Fibroblast of the aortic adventitia (primary cell): ENCODE data around the gene FRMD4B. TPM values are rescaled to one million over a fixed set of nuclear protein-coding genes. Genes with fewer than 3 reads are reported as not detected.
"Not testable (repeated sequence)": the region's sequence is repeated elsewhere in the genome, so short reads cannot be mapped to it uniquely, and the experiment has no call there.

Experiments
- DNase-seq: peaks from one replicate; pipeline ENCODE4 v3.0.0-alpha.2; 2010; ENCODE audit warnings: low read depth
- H3K4me3 ChIP-seq: 2 replicates; pipeline ENCODE4 v1.5.1; 2011; ENCODE audit warnings: low read depth, mild to moderate bottlenecking, control low read depth, low read length, moderate library complexity
- total RNA-seq: library from RNA; depleted of rRNA; stranded (reverse); fragments of >200 nt; gene quantifications from 2 replicates; pipeline ENCODE4 v1.2.3, GENCODE V29; 2012; ENCODE audit warnings: low replicate concordance
- TF ChIP-seq, protein P1 (sequence below): IDR thresholded peaks from 2 replicates; pipeline ENCODE4 v1.5.1; 2011; ENCODE audit warnings: mild to moderate bottlenecking, low read length, control low read depth, inconsistent platforms; ENCODE audit not compliant: insufficient read depth

FRMD4B gene
- total RNA-seq, 1 donor, result 0.81 TPM

DNA sequence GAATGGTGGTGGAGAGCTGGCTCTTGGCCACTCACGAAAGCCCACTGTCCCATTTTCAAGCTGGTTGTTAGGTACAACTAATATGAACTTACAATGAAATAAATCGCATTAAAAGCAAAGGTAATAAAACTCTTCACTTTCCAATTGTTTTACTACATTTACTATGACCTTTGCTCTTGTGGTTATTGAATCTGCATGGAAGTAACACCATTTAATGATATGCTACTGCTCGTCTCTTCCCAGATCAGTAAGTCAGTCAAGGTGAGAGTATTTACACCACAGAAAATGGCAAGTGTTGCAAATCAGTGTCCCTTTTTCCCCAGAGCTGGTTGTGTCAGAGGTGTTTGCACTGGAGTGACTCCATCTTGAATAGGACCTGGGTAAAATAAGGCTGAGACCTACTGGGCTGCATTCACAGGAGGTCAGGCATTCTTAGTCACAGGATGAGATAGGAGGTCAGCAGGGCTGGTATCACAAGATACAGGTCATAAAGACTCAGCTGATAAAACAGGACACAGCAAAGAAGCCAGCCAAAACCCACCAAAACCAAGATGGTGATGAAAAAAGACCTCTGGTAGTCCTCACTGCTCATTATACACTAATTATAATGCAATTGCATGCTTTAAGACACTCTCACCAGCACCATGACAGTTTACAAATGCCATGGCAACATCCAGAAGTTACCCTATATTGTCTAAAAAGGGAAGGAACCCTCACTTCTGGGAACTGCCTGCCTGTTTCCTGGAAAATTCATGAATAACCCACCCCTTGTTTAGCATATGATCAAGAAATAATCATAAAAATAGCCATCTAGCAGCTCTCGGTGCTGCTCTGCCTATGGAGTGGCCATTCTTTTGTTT, 57.6 kb downstream of the FRMD4B start:
- no peak overlapping the region for H3K4me3 ChIP-seq
- TF ChIP-seq, protein P1, sequence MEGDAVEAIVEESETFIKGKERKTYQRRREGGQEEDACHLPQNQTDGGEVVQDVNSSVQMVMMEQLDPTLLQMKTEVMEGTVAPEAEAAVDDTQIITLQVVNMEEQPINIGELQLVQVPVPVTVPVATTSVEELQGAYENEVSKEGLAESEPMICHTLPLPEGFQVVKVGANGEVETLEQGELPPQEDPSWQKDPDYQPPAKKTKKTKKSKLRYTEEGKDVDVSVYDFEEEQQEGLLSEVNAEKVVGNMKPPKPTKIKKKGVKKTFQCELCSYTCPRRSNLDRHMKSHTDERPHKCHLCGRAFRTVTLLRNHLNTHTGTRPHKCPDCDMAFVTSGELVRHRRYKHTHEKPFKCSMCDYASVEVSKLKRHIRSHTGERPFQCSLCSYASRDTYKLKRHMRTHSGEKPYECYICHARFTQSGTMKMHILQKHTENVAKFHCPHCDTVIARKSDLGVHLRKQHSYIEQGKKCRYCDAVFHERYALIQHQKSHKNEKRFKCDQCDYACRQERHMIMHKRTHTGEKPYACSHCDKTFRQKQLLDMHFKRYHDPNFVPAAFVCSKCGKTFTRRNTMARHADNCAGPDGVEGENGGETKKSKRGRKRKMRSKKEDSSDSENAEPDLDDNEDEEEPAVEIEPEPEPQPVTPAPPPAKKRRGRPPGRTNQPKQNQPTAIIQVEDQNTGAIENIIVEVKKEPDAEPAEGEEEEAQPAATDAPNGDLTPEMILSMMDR, result no peak

DNA sequence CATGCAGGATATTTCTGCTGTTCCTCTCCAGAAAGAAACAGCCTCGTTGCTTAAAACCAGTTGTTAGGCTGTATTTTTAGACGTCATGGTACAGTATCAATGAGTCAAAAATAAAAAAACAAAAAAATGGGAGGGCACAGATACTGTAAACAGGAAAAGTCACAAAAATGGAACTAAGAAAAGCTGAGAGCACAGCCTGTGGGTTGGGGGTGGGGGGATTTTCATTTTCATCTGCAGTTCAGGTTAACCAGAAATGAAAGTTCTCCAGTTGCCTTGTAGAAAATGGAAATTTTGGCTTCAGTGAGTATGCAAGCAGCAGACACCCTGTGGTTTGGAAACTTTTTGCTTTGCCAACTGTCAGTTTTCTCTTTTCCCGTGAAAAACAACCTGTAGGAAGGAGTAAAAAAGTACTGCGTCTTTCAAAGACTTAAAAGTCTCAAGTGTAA, 59.0 kb downstream of the FRMD4B start:
- TF ChIP-seq, protein P1, result no peak
- H3K4me3 ChIP-seq, result no peak overlapping the region
- no peak for DNase-seq

More for the DNA sequence above, 57.6 kb downstream of the FRMD4B start:
- no peak for DNase-seq

DNA sequence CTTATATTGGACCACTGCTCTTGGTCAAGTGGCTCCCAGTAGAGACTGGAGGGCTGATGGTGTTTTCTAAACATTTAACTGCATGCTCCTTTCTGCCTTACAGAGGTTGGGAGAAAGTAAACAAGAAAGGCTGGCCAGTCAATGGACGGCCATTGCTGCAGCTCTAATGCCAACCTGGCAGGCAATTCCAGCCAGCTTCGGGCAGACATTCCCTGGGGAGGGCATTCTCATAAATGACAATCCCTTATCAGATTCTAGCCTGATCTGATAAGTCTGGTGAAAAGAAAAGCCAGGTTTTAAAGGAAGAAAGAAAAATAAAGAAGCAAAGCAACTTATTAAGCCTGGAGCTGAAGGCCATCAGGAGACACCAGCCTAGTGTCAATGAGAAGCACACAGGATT, 60.7 kb downstream of the FRMD4B start:
- H3K4me3 ChIP-seq, result no peak overlapping the region
- TF ChIP-seq, protein P1, result no peak
- no peak for DNase-seq

DNA sequence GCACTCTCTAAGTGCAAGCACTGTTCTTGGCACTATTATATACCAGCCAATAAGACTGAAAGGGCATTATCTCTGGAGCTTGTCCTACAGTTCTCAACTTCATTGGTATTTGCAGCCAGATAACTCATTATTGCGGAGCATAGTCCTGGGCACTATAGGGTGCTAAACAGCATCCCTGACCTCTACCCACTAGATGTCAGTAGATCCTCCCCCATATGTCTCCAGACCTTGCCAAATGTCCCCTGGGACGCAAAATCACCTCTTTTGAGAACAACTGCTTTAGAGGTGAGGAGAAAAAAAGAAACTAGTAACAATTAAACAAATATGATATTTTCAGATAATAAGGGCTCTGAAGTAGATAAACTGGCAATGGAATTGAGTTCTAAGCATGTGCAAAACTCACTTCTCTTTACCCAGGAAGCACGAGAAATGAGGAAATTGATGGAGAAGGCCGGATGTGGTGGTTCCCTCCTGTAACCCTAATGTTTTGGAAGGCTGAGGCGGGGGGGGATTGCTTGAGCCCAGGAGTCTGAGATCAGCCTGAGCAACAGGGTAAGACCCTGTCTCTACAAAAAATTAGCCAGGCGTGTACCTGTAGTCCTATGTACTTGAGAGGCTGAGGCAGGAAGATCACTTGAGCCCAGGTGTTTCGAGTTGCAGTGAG, 61.4 kb downstream of the FRMD4B start:
- DNase-seq, result no peak
- TF ChIP-seq, protein P1, result no peak
- H3K4me3 ChIP-seq, result no peak overlapping the region

DNA sequence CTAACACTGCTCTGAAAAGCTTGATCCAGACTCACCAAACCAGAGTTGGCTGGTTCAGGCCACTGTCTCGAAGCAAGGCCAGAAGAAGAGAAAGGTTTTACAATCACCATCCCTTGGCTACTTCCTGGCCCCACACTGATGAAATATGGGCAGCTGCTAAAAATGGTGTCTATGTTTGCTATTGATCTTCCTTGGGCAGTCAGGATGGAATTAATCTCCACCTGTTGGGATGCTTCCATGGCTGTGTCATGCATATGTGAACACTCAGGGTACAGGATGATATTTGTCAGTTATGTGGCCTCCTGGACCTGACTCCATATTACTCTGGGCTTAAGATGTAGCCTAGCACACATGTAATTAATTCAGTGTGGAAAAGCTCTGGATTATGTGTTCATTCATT, 61.9 kb downstream of the FRMD4B start:
- no peak for DNase-seq
- H3K4me3 ChIP-seq, result no peak overlapping the region
- TF ChIP-seq, protein P1, result no peak

DNA sequence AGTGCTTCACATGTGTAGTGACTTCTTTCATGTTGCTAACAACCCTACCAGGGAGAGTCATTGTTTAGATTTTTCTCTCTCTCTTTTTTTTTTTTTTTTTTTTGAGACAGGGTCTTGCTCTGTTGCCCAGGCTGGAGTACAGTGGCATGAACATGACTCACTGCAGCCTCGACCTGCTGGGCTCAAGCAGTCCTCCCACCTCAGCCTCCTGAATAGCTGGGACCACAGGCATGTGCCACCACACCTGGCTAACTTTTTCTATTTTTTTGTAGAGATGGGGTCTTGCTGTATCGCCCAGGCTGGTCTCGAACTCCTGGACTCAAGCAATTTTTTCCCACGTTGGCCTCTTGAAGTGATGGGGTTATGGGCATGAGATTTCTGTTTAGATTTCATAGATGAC, 63.4 kb downstream of the FRMD4B start:
- not testable (repeated sequence) for DNase-seq, H3K4me3 ChIP-seq

DNA sequence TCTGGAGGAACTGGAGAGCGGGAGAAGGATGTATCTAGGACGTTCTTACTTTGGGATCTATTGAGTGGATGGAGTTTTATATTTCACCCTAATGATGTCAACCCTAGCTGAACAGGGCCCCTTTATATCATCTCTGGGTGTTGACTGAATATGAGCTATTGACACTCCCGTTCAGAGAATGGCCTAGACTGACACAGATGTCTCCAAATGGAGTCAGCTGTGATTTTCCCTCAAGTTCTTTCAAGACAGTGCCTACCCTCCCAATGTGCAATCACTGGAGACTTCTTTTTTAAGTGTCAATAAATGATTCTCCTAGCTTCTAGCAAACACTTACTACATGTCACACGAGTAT, 63.8 kb downstream of the FRMD4B start:
- no peak overlapping the region for H3K4me3 ChIP-seq
- TF ChIP-seq, protein P1, result no peak
- DNase-seq, result no peak
